Measurements from ENCODE around the gene ZNF652. TPM values are rescaled to one million over a fixed set of nuclear protein-coding genes. Genes with fewer than 3 reads are reported as not detected.

ZNF652 gene
- total RNA-seq, 4 donors from 2014 or later, result 35.7 to 58.6 (median 43.9) TPM

DNA sequence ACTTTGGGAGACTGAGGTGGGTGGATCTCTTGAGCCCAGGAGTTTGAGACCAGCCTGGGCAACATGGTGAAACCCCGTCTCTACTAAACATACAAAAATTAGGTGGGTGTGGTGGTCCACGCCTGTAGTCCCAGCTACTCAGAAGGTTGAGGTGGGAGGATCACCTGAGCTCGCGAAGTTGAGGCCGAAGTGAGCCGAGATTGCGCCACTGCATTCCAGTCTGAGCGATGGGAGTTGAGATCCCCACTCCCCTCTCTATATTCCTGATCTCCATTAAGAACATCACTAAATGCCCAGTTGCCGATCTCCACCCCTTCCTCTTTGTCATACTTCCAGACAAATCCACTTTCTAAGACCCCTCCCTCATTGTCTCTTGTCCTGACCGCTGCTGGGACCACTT is 24.3 kb upstream of the ZNF652 start:
- 94% methylated on average over 10 of the region's 10 CpGs for WGBS, 2 donors
- no peak overlapping the region for H3K27ac ChIP-seq

GRCh38 chr17:49384951-49385350 is 22.9 kb upstream of the ZNF652 start:
- no peak for DNase-seq (ENCODE audit: low spot score in 2 of 2)
- H3K4me1 ChIP-seq, result peaks cover 0 to 25% (median 8%) of the 10 kb centered on the region in 4 donors
- TF ChIP-seq EP300 (IDR thresholded peaks at IDR 0.05) (no peak), CTCF (IDR thresholded peaks at IDR 0.05) (no peak), POLR2A (IDR thresholded peaks at IDR 0.05) (no peak)
- no peak overlapping the region for H3K4me3 ChIP-seq
- no peaks in the 10 kb centered on the region for H3K36me3 ChIP-seq
- H3K9me3 ChIP-seq, result no peaks in the 10 kb centered on the region
- no peak overlapping the region for H3K27ac ChIP-seq
- no peaks in the 10 kb centered on the region for H3K27me3 ChIP-seq
- 71 to 74% methylated on average over 4 of the region's 4 CpGs for WGBS, 2 donors

More for the DNA sequence above, 24.3 kb upstream of the ZNF652 start:
- Histone ChIP-seq H3K4me1 (peaks cover 0 to 39% (median 22%) of the 10 kb centered on the region in 4 donors), H3K9me3 (no peaks in the 10 kb centered on the region), H3K27me3 (no peaks in the 10 kb centered on the region), H3K36me3 (no peaks in the 10 kb centered on the region), H3K4me3 (no peak overlapping the region)
- no peak for DNase-seq (ENCODE audit: low spot score in 2 of 2)
- TF ChIP-seq EP300 (IDR thresholded peaks at IDR 0.05) (no peak), CTCF (IDR thresholded peaks at IDR 0.05) (no peak), POLR2A (IDR thresholded peaks at IDR 0.05) (no peak)

- DNase-seq (ENCODE audit: low spot score in 2 of 2), result no peak
Measured at GRCh38 chr17:49383060-49383459, 21.0 kb upstream of the ZNF652 start.

GRCh38 chr17:49382556-49382955 is 20.5 kb upstream of the ZNF652 start:
- H3K4me3 ChIP-seq, result no peak overlapping the region
- DNase-seq (ENCODE audit: low spot score in 2 of 2), result no peak
- no peaks in the 10 kb centered on the region for H3K36me3 ChIP-seq
- peaks cover 0 to 5% (median under 1%) of the 10 kb centered on the region in 4 donors for H3K4me1 ChIP-seq
- no peak for TF ChIP-seq POLR2A (IDR thresholded peaks at IDR 0.05)
- 76 to 78% methylated on average over 7 of the region's 7 CpGs for WGBS, 2 donors
- no peak overlapping the region for H3K27ac ChIP-seq
- H3K27me3 ChIP-seq, result no peaks in the 10 kb centered on the region
- no peaks in the 10 kb centered on the region for H3K9me3 ChIP-seq

More at GRCh38 chr17:49383060-49383459, 21.0 kb upstream of the ZNF652 start:
- Histone ChIP-seq H3K36me3 (no peaks in the 10 kb centered on the region), H3K27ac (no peak overlapping the region), H3K4me1 (peaks cover 0 to 6% (median 2%) of the 10 kb centered on the region in 4 donors), H3K27me3 (no peaks in the 10 kb centered on the region), H3K4me3 (no peak overlapping the region), H3K9me3 (no peaks in the 10 kb centered on the region)
- no peak for TF ChIP-seq CTCF (IDR thresholded peaks at IDR 0.05)
- WGBS, 2 donors, result 75 to 78% methylated on average over 10 of the region's 10 CpGs

- H3K4me1 ChIP-seq, result peaks cover 0 to 5% (median 0%) of the 10 kb centered on the region in 4 donors
- TF ChIP-seq CTCF (IDR thresholded peaks at IDR 0.05) (no peak), POLR2A (IDR thresholded peaks at IDR 0.05) (no peak), EP300 (IDR thresholded peaks at IDR 0.05) (no peak)
- WGBS, 2 donors, result 81 to 89% methylated on average over 5 of the region's 5 CpGs
- H3K27me3 ChIP-seq, result no peaks in the 10 kb centered on the region
- H3K27ac ChIP-seq, result no peak overlapping the region
- no peaks in the 10 kb centered on the region for H3K9me3 ChIP-seq
- H3K4me3 ChIP-seq, result no peak overlapping the region
- DNase-seq (ENCODE audit: low spot score in 2 of 2), result no peak
- H3K36me3 ChIP-seq, result no peaks in the 10 kb centered on the region
Measured at GRCh38 chr17:49381793-49382192, 19.7 kb upstream of the ZNF652 start.

GRCh38 chr17:49381033-49381432 is 19.0 kb upstream of the ZNF652 start:
- Histone ChIP-seq H3K4me1 (peaks cover 0 to 5% (median 0%) of the 10 kb centered on the region in 4 donors), H3K4me3 (no peak overlapping the region), H3K27me3 (no peaks in the 10 kb centered on the region), H3K27ac (no peak overlapping the region), H3K36me3 (no peaks in the 10 kb centered on the region), H3K9me3 (no peaks in the 10 kb centered on the region)
- WGBS, 2 donors, result 77 to 96% methylated on average over 1 of the region's 1 CpG
- TF ChIP-seq EP300 (IDR thresholded peaks at IDR 0.05) (no peak), POLR2A (IDR thresholded peaks at IDR 0.05) (no peak), CTCF (IDR thresholded peaks at IDR 0.05) (no peak)
- DNase-seq (ENCODE audit: low spot score in 2 of 2), result no peak
